ENCODE data around the gene TFAP2A.

TFAP2A gene

DNA sequence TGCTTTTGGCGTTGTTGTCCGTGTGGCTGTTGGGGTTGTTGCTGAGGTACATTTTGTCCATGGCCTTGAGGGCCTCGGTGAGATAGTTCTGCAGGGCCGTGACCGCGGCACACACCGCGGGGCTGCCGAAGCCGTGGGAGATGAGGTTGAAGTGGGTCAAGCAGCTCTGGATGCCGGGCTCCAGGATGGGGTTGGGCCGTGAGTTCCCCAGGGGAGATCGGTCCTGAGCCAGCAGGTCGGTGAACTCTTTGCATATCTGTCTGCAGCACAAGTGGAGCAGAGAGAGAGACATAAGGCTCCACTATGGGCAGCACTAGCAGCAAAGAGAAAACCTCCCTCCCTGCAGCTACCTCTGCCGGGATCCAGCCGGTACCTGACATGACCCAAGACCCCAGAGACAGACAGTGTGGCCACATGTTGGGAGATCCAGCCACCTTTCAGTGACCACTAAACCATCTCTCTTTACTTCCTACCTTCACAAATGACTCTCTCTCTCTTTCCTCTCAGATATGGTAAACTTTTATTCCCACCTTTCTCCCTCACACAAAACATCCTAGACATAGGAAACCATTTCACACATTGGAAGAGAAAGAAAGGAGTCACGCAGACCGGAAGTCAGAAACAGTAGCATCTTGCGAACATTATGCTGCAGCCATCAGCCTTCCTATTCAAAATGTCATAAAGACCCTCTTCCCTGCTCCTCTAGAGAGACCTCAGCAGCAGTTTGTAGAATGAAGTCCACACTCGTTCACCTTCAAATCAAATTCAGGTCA is 16.2 kb downstream of the TFAP2A start:
- Histone ChIP-seq H3K79me2 (ENCODE audit: insufficient read depth, low read length) (no peaks in the 10 kb centered on the region), H4K20me1 (ENCODE audit: low read depth, low read length) (no peaks in the 10 kb centered on the region), H3K27me3 (ENCODE audit: low read length) (no peaks in the 10 kb centered on the region), H3K4me3 (ENCODE audit: insufficient read depth, low read length, poor library complexity, severe bottlenecking) (no peak overlapping the region), H2AFZ (ENCODE audit: low read depth, low read length, severe bottlenecking) (peak overlapping the region; percentile 28), H3K9me2 (replicated peaks; ENCODE audit: insufficient read depth, low read length) (no peaks in the 10 kb centered on the region), H3K4me2 (ENCODE audit: low read depth, low read length, poor library complexity, severe bottlenecking) (peak overlapping the region; percentile 12), H3K36me3 (ENCODE audit: low read length) (no peaks in the 10 kb centered on the region), H3K27ac (ENCODE audit: low read depth, low read length) (no peak overlapping the region), H3K9ac (ENCODE audit: low read length) (no peak overlapping the region), H3K9me3 (ENCODE audit: insufficient read depth, low read length) (no peaks in the 10 kb centered on the region), H3F3A (ENCODE audit: insufficient read depth) (no peaks in the 10 kb centered on the region; the same call in 1 of the 2 replicates)
- no peak for TF ChIP-seq EZH2phosphoT487 (conservative IDR thresholded peaks at IDR 0.05; ENCODE audit: low read length)
- TF ChIP-seq, protein P1, sequence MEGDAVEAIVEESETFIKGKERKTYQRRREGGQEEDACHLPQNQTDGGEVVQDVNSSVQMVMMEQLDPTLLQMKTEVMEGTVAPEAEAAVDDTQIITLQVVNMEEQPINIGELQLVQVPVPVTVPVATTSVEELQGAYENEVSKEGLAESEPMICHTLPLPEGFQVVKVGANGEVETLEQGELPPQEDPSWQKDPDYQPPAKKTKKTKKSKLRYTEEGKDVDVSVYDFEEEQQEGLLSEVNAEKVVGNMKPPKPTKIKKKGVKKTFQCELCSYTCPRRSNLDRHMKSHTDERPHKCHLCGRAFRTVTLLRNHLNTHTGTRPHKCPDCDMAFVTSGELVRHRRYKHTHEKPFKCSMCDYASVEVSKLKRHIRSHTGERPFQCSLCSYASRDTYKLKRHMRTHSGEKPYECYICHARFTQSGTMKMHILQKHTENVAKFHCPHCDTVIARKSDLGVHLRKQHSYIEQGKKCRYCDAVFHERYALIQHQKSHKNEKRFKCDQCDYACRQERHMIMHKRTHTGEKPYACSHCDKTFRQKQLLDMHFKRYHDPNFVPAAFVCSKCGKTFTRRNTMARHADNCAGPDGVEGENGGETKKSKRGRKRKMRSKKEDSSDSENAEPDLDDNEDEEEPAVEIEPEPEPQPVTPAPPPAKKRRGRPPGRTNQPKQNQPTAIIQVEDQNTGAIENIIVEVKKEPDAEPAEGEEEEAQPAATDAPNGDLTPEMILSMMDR (IDR thresholded peaks at IDR 0.05; ENCODE audit: insufficient read depth, low read length, poor library complexity, severe bottlenecking): no peak

- Histone ChIP-seq H3K4me3 (ENCODE audit: insufficient read depth, low read length, poor library complexity, severe bottlenecking) (no peak overlapping the region), H3K9me3 (ENCODE audit: insufficient read depth, low read length) (no peaks in the 10 kb centered on the region), H3K27ac (ENCODE audit: low read depth, low read length) (no peak overlapping the region), H3K4me2 (ENCODE audit: low read depth, low read length, poor library complexity, severe bottlenecking) (peak overlapping the region; percentile 12), H3K36me3 (ENCODE audit: low read length) (no peaks in the 10 kb centered on the region), H3K9me2 (replicated peaks; ENCODE audit: insufficient read depth, low read length) (no peaks in the 10 kb centered on the region), H2AFZ (ENCODE audit: low read depth, low read length, severe bottlenecking) (peak overlapping the region; percentile 28), H3F3A (ENCODE audit: insufficient read depth) (no peaks in the 10 kb centered on the region; the same call in 1 of the 2 replicates), H3K27me3 (ENCODE audit: low read length) (no peaks in the 10 kb centered on the region), H3K9ac (ENCODE audit: low read length) (no peak overlapping the region), H4K20me1 (ENCODE audit: low read depth, low read length) (no peaks in the 10 kb centered on the region), H3K79me2 (ENCODE audit: insufficient read depth, low read length) (no peaks in the 10 kb centered on the region)
- TF ChIP-seq, protein P1 (IDR thresholded peaks at IDR 0.05; ENCODE audit: insufficient read depth, low read length, poor library complexity, severe bottlenecking): no peak
- TF ChIP-seq EZH2phosphoT487 (conservative IDR thresholded peaks at IDR 0.05; ENCODE audit: low read length): no peak
Measured at GRCh38 chr6:10397756-10398445, 17.0 kb downstream of the TFAP2A start.

- Histone ChIP-seq H3K4me2 (ENCODE audit: low read depth, low read length, poor library complexity, severe bottlenecking) (no peak overlapping the region), H4K20me1 (ENCODE audit: low read depth, low read length) (no peaks in the 10 kb centered on the region), H3K9me2 (replicated peaks; ENCODE audit: insufficient read depth, low read length) (no peaks in the 10 kb centered on the region), H3K9me3 (ENCODE audit: insufficient read depth, low read length) (no peaks in the 10 kb centered on the region), H3K27ac (ENCODE audit: low read depth, low read length) (no peak overlapping the region), H3K79me2 (ENCODE audit: insufficient read depth, low read length) (no peaks in the 10 kb centered on the region), H2AFZ (ENCODE audit: low read depth, low read length, severe bottlenecking) (no peak overlapping the region), H3K4me3 (ENCODE audit: insufficient read depth, low read length, poor library complexity, severe bottlenecking) (no peak overlapping the region), H3K27me3 (ENCODE audit: low read length) (no peaks in the 10 kb centered on the region), H3K9ac (ENCODE audit: low read length) (no peak overlapping the region), H3F3A (ENCODE audit: insufficient read depth) (no peaks in the 10 kb centered on the region; the same call in 1 of the 2 replicates), H3K36me3 (ENCODE audit: low read length) (no peaks in the 10 kb centered on the region)
- TF ChIP-seq EZH2phosphoT487 (conservative IDR thresholded peaks at IDR 0.05; ENCODE audit: low read length): no peak
- TF ChIP-seq, protein P1 (IDR thresholded peaks at IDR 0.05; ENCODE audit: insufficient read depth, low read length, poor library complexity, severe bottlenecking): no peak
Measured at GRCh38 chr6:10396785-10397184, 18.1 kb downstream of the TFAP2A start.

Data from SU-DHL-6 (cell line).